IMR-90 (cell line): ENCODE results near the gene SPATC1L. TPM values are rescaled to one million over a fixed set of nuclear protein-coding genes. Genes with fewer than 3 reads are reported as not detected.

Experiments
- ATAC-seq: fragments of 200-7000 bp; cut with Tn5 transposase; 2 replicates; pipeline ENCODE4 v1.9.1; 2020; ENCODE audit warnings: low read depth, mild to moderate bottlenecking, moderate library complexity
- BruUV-seq: library from RNA; stranded (reverse); fragments of 400-500 nt; replicated peaks from 2 replicates; lab custom pipeline; 2021; lab: Mats Ljungman, UMichigan
- CTCF ChIA-PET: fragments of 300-600 bp; formaldehyde crosslinking; extraction: SDS; loops from one replicate; lab custom pipeline; 2021; ENCODE audit warnings: antibody characterized with exemption; lab: Yijun Ruan, JAX
- POLR2A ChIA-PET: fragments of 300-600 bp; sonication (Branson Sonifier 250); formaldehyde crosslinking; loops from one replicate; lab custom pipeline; 2022; ENCODE audit warnings: antibody characterized with exemption; ENCODE audit not compliant: unreplicated experiment; lab: Charles Lee
- DNase-seq: peaks from one replicate; pipeline ENCODE4 v3.0.0; 2013
- H2AFZ ChIP-seq: replicated peaks from 2 replicates; pipeline ENCODE3; 2013; ENCODE audit warnings: low read length, mild to moderate bottlenecking; ENCODE audit not compliant: poor library complexity
- H2AK5ac ChIP-seq: 2 replicates; pipeline ENCODE4 v1.6.1; 2013; ENCODE audit warnings: low read depth, low read length, inconsistent platforms
- H2AK9ac ChIP-seq: replicated peaks from 2 replicates; pipeline ENCODE3; 2013; ENCODE audit warnings: mild to moderate bottlenecking, low read depth, low read length, moderate library complexity; ENCODE audit not compliant: poor library complexity
- H2BK120ac ChIP-seq: 2 replicates; pipeline ENCODE4 v1.6.1; 2013; ENCODE audit warnings: low read depth, low read length, inconsistent platforms
- H2BK15ac ChIP-seq: 3 replicates; pipeline ENCODE4 v1.6.1; 2013; ENCODE audit warnings: low read depth, low read length, inconsistent platforms
- H2BK20ac ChIP-seq: 2 replicates; pipeline ENCODE4 v1.6.1; 2013; ENCODE audit warnings: low read depth, mild to moderate bottlenecking, inconsistent platforms, low read length, moderate library complexity
- H2BK5ac ChIP-seq: 2 replicates; pipeline ENCODE4 v1.6.1; 2013; ENCODE audit warnings: mild to moderate bottlenecking, low read depth, low read length, inconsistent platforms; ENCODE audit not compliant: poor library complexity, severe bottlenecking
- H3K14ac ChIP-seq: replicated peaks from 2 replicates; pipeline ENCODE4 v1.6.1; 2013; ENCODE audit warnings: low read depth, low read length, inconsistent platforms
- H3K18ac ChIP-seq: 2 replicates; pipeline ENCODE4 v1.6.1; 2013; ENCODE audit warnings: low read depth, low read length, control low read depth
- H3K23ac ChIP-seq: 2 replicates; pipeline ENCODE4 v1.6.1; 2013; ENCODE audit warnings: low read depth, low read length, inconsistent platforms
- H3K27ac ChIP-seq: 2 replicates; pipeline ENCODE4 v1.5.1; 2013; ENCODE audit warnings: mild to moderate bottlenecking, control low read depth, low read length; ENCODE audit not compliant: insufficient read depth
- H3K27me3 ChIP-seq: 2 replicates; pipeline ENCODE4 v1.6.1; 2013; ENCODE audit warnings: low read length; ENCODE audit not compliant: control insufficient read depth, insufficient read depth
- H3K36me3 ChIP-seq: 2 replicates; pipeline ENCODE4 v1.6.1; 2013; ENCODE audit warnings: low read length, mixed read lengths; ENCODE audit not compliant: control insufficient read depth, insufficient read depth
- H3K4ac ChIP-seq: 2 replicates; pipeline ENCODE4 v1.6.1; 2013; ENCODE audit warnings: low read depth, low read length, inconsistent platforms
- H3K4me1 ChIP-seq: 2 replicates; pipeline ENCODE4 v1.6.1; 2013; ENCODE audit warnings: low read length, mixed read lengths; ENCODE audit not compliant: control insufficient read depth, insufficient read depth
- H3K4me2 ChIP-seq: 2 replicates; pipeline ENCODE4 v1.6.1; 2013; ENCODE audit warnings: low read depth, mild to moderate bottlenecking, control low read depth, low read length, moderate library complexity
- H3K4me3 ChIP-seq: 2 replicates; pipeline ENCODE4 v1.5.1; 2013; ENCODE audit warnings: low read depth, mild to moderate bottlenecking, control low read depth, low read length, moderate library complexity; ENCODE audit not compliant: insufficient read depth
- H3K56ac ChIP-seq: 2 replicates; pipeline ENCODE4 v1.6.1; 2013; ENCODE audit warnings: low read length, inconsistent platforms; ENCODE audit not compliant: insufficient read depth; ENCODE audit errors: extremely low read depth
- H3K79me1 ChIP-seq, 2 experiments: 2 replicates each; pipeline ENCODE4 v1.6.1; 2013; ENCODE audit warnings: low read length in 2 of 2, inconsistent platforms in 1 of 2, low read depth in 1 of 2
- H3K9ac ChIP-seq: 2 replicates; pipeline ENCODE4 v1.6.1; 2013; ENCODE audit warnings: low read depth, low read length, control low read depth
- H3K9me1 ChIP-seq: 2 replicates; pipeline ENCODE4 v1.6.1; 2013; ENCODE audit warnings: low read length, inconsistent platforms; ENCODE audit not compliant: insufficient read depth
- H3K9me3 ChIP-seq: 2 replicates; pipeline ENCODE4 v1.6.1; 2013; ENCODE audit warnings: low read length; ENCODE audit not compliant: control insufficient read depth, insufficient read depth
- H4K20me1 ChIP-seq: 2 replicates; pipeline ENCODE4 v1.6.1; 2013; ENCODE audit warnings: low read length, inconsistent platforms; ENCODE audit not compliant: insufficient read depth
- H4K5ac ChIP-seq: 2 replicates; pipeline ENCODE4 v1.6.1; 2013; ENCODE audit warnings: mild to moderate bottlenecking, low read depth, low read length, control low read depth
- H4K8ac ChIP-seq, 2 experiments: 2 replicates each; pipeline ENCODE4 v1.6.1; 2013; ENCODE audit warnings: low read depth in 2 of 2, low read length in 2 of 2, control low read depth in 1 of 2, inconsistent platforms in 1 of 2
- H4K91ac ChIP-seq: 2 replicates; pipeline ENCODE4 v1.6.1; 2013; ENCODE audit warnings: low read depth, low read length, inconsistent platforms; ENCODE audit not compliant: insufficient read depth
- CEBPB ChIP-seq: IDR thresholded peaks from 2 replicates; pipeline ENCODE4 v1.6.1; 2012; ENCODE audit warnings: low read depth, low read length, improper control_type of control experiment
- FOS ChIP-seq: fragments of 150-350 bp; IDR thresholded peaks from 2 replicates; pipeline ENCODE4 v1.6.1; 2016; ENCODE audit warnings: low read depth, low read length
- MAFK ChIP-seq: IDR thresholded peaks from 2 replicates; pipeline ENCODE4 v1.6.1; 2012; ENCODE audit warnings: low read depth, low read length, improper control_type of control experiment
- MXI1 ChIP-seq: IDR thresholded peaks from 2 replicates; pipeline ENCODE4 v1.6.1; 2012; ENCODE audit warnings: low read depth, mild to moderate bottlenecking, low read length, moderate library complexity, borderline replicate concordance
- NFE2L2 ChIP-seq: fragments of 150-350 bp; IDR thresholded peaks from 2 replicates; pipeline ENCODE4 v1.6.1; 2016; ENCODE audit warnings: low read depth, mild to moderate bottlenecking, low read length
- POLR2A ChIP-seq: IDR thresholded peaks from 2 replicates; pipeline ENCODE4 v1.6.1; 2012; ENCODE audit warnings: mild to moderate bottlenecking, low read depth, low read length
- WGBS, 2 experiments: methylation state at CpG; one replicate each; pipeline versions ENCODE4 v1.1.5 to v1.1.7; 2013; ENCODE audit warnings: missing lambda C conversion rate in 2 of 2; ENCODE audit not compliant: insufficient read length in 1 of 2; ENCODE audit errors: extremely low coverage in 2 of 2; 5-methylcytosine and 5-hydroxymethylcytosine counted together
- dilution Hi-C: fragments of 300-500 bp; cut with HindIII; formaldehyde crosslinking; loops from one replicate; pipeline ENCODE4 v1.14.3; 2018; ENCODE audit warnings: low sequenced_read_pairs; ENCODE audit not compliant: unreplicated experiment
- in situ Hi-C: fragments of 300-500 bp; cut with MboI; formaldehyde crosslinking; loops from 3 replicates; pipeline ENCODE4 v1.14.3; 2019; ENCODE audit warnings: low sequenced_read_pairs, inconsistent platforms, mixed read lengths
- intact Hi-C: fragments of 100-400 bp; cut with micrococcal nuclease; formaldehyde crosslinking; loops from 2 replicates; pipeline ENCODE4 v1.10.0; 2022
- polyA plus RNA-seq, 3 experiments: library from polyadenylated mRNA; depleted of rRNA; stranded (reverse); fragments of >200 nt; gene quantifications; 2 replicates each; pipeline ENCODE4 v1.2.3, GENCODE V29; 2012; ENCODE audit warnings: low replicate concordance in 1 of 3
- total RNA-seq: library from RNA; depleted of rRNA; stranded (reverse); fragments of >200 nt; gene quantifications from 2 replicates; pipeline ENCODE4 v1.2.3, GENCODE V29; 2012
- TF ChIP-seq, protein P1 (sequence below): conservative IDR thresholded peaks from 2 replicates; pipeline ENCODE4 v1.5.1; 2012; ENCODE audit warnings: mild to moderate bottlenecking, low read depth, low read length, improper control_type of control experiment
- TF ChIP-seq, protein P2 (sequence below): fragments of 150-350 bp; IDR thresholded peaks from 2 replicates; pipeline ENCODE4 v1.6.1; 2017; ENCODE audit warnings: mild to moderate bottlenecking, antibody characterized with exemption, low read length, low read depth
- TF ChIP-seq, protein P3 (sequence below): fragments of 150-350 bp; IDR thresholded peaks from 2 replicates; pipeline ENCODE4 v1.6.1; 2016; ENCODE audit warnings: low read depth, mild to moderate bottlenecking, low read length, moderate library complexity, borderline replicate concordance

Gene SPATC1L
- total and polyA plus RNA-seq, 2 of the 4 experiments (the other 2 are of a cell fraction): 3.8 to 17.2 TPM

DNA sequence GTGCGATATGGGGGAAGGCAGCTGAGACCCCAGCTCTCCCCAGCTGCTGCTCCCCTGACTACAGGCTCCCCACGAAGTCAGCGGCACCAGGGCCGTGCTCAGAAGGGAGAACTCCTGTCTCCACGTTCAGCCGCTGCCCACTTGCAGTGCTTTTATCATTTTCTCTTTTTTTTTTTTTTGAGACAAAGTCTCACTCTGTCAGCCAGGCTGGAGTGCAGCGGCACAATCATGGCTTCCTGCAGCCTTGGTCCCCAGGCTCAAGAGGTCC is 27.9 kb downstream of the SPATC1L start:
- H3K4me2 ChIP-seq: no peak overlapping the region
- in situ Hi-C loops: no loop called here

More for the DNA sequence above, 27.9 kb downstream of the SPATC1L start:
- DNase-seq (no peak), ATAC-seq (no peak)
- TF ChIP-seq, protein P1, sequence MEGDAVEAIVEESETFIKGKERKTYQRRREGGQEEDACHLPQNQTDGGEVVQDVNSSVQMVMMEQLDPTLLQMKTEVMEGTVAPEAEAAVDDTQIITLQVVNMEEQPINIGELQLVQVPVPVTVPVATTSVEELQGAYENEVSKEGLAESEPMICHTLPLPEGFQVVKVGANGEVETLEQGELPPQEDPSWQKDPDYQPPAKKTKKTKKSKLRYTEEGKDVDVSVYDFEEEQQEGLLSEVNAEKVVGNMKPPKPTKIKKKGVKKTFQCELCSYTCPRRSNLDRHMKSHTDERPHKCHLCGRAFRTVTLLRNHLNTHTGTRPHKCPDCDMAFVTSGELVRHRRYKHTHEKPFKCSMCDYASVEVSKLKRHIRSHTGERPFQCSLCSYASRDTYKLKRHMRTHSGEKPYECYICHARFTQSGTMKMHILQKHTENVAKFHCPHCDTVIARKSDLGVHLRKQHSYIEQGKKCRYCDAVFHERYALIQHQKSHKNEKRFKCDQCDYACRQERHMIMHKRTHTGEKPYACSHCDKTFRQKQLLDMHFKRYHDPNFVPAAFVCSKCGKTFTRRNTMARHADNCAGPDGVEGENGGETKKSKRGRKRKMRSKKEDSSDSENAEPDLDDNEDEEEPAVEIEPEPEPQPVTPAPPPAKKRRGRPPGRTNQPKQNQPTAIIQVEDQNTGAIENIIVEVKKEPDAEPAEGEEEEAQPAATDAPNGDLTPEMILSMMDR: no peak
- TF ChIP-seq CEBPB (no peak), NFE2L2 (no peak), POLR2A (no peak), MXI1 (no peak), MAFK (no peak), FOS (no peak)
- TF ChIP-seq, protein P2, sequence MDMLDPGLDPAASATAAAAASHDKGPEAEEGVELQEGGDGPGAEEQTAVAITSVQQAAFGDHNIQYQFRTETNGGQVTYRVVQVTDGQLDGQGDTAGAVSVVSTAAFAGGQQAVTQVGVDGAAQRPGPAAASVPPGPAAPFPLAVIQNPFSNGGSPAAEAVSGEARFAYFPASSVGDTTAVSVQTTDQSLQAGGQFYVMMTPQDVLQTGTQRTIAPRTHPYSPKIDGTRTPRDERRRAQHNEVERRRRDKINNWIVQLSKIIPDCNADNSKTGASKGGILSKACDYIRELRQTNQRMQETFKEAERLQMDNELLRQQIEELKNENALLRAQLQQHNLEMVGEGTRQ: no peak
- TF ChIP-seq, protein P3, sequence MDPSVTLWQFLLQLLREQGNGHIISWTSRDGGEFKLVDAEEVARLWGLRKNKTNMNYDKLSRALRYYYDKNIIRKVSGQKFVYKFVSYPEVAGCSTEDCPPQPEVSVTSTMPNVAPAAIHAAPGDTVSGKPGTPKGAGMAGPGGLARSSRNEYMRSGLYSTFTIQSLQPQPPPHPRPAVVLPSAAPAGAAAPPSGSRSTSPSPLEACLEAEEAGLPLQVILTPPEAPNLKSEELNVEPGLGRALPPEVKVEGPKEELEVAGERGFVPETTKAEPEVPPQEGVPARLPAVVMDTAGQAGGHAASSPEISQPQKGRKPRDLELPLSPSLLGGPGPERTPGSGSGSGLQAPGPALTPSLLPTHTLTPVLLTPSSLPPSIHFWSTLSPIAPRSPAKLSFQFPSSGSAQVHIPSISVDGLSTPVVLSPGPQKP: no peak
- H3K9me3 ChIP-seq: peaks cover 2% of the 10 kb centered on the region; the same call in 1 of the 2 replicates
- H2AK5ac ChIP-seq: no peak overlapping the region; the same call in 1 of the 2 replicates
- WGBS, 2 experiments: 78% methylated on average over 6 of the region's 7 CpGs; no CpG with 5 or more reads in 1 of the 2 experiments
- no peak overlapping the region for H3K27ac ChIP-seq
- peaks cover 2% of the 10 kb centered on the region for H3K4me1 ChIP-seq
- H2AK9ac ChIP-seq: no peak overlapping the region
- H3K27me3 ChIP-seq: no peaks in the 10 kb centered on the region
- H3K9ac ChIP-seq: no peak overlapping the region
- H4K5ac ChIP-seq: no peak overlapping the region
- no peak overlapping the region for H3K23ac ChIP-seq
- BruUV-seq: no TSS peak
- peaks cover 4% of the 10 kb centered on the region; the same call in 1 of the 2 replicates for H3K36me3 ChIP-seq
- H4K8ac ChIP-seq: no peak overlapping the region
- H2BK5ac ChIP-seq: no peak overlapping the region
- no peak overlapping the region for H2BK20ac ChIP-seq
- H3K14ac ChIP-seq: no peak overlapping the region
- no peak overlapping the region for H2BK15ac ChIP-seq
- no peaks in the 10 kb centered on the region for H3K79me1 ChIP-seq
- H2AFZ ChIP-seq: no peak overlapping the region
- CTCF ChIA-PET: no interaction called here
- H3K9me1 ChIP-seq: 0 out of 2 replicates have a peak, but pooled peaks cover 3% of the 10 kb centered on the region
- H3K4ac ChIP-seq: no peak overlapping the region
- no peak overlapping the region for H3K18ac ChIP-seq
- H3K56ac ChIP-seq: no peak overlapping the region
- no peak overlapping the region for H3K4me3 ChIP-seq
- dilution Hi-C loops: no loop called here
- POLR2A ChIA-PET: no interaction called here
- H2BK120ac ChIP-seq: no peak overlapping the region
- H4K20me1 ChIP-seq: no peaks in the 10 kb centered on the region
- intact Hi-C loops: no loop called here
- H4K91ac ChIP-seq: no peak overlapping the region
